Fibroblast of skin of right quadriceps (primary cell): ENCODE results near the gene CORO6.

Experiments
- DNase-seq: peaks from one replicate; pipeline ENCODE4 v3.0.0-alpha.2; 2013

CORO6 gene

DNA sequence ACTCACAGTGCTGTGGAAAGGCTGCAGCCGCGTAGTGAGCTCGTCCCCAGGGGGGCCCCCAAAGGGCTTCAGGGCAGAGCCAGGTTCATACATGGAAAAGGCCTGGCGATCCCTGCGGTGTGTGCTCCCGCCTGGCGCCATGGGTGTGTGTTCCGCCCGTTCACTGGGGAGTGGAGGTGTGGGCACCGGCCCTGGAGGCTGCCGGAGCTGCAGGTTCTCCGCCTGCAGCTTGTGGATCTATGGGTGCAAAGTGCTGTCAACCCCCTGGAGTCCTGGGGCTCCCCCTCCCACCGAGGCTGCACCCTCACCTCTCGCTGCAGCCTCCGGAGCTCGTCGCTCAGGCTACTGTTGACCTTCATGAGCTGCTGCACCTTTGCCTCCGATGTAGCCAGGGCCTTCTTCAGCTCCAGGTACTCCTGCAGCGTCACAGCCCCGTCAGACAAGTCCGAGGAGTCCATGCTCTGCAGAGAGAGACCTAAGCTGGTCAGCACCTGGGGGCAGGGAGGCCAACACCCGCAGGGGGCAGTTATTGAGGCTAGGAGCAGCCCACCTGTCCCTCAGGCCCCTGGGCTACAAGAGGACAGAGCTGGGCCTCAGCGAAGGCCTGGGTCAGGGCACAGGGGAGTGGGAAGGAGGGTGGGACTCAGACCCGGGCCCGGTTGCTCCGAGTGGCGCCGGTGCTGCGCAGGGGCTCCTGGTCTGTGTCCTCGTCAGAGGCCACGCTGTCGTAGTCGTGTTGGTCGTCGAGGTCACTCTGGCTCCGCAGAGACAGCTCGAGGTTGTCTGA is 46.3 kb downstream of the CORO6 start:
- DNase-seq: no peak

DNA sequence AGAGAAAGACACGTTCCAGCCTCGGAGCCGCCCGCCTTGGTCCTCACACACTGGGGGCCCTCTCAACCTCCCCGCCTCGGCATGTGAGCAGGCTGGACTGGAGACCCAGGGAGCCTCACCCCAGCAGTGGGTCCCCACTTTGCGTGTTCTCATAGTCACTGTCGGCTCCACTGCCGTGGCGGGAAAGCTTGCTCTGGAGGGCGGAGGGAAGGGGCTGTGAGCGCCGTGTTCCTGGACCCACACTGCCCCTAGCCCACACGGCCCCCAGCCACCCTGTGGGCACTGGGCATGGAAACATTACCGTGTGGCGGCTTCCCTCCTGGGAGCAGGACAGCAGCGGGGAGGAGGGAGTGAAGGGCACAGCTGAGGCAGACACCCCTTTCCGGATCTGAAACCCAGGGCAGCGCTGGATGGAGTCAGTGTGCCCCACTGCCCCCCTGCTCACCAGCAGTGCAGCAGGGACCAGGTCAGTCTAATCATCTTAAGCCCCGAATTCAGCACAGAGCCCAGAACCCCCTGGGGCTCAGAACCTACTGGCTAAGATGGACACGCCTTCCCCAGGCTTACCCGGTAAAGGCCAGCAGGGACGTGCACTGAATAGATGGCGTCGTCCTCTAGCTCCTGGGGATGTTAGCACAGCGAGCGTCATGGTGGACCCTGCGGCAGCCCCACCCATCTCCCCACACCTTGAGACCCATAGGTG is 47.0 kb downstream of the CORO6 start:
- no peak for DNase-seq

DNA sequence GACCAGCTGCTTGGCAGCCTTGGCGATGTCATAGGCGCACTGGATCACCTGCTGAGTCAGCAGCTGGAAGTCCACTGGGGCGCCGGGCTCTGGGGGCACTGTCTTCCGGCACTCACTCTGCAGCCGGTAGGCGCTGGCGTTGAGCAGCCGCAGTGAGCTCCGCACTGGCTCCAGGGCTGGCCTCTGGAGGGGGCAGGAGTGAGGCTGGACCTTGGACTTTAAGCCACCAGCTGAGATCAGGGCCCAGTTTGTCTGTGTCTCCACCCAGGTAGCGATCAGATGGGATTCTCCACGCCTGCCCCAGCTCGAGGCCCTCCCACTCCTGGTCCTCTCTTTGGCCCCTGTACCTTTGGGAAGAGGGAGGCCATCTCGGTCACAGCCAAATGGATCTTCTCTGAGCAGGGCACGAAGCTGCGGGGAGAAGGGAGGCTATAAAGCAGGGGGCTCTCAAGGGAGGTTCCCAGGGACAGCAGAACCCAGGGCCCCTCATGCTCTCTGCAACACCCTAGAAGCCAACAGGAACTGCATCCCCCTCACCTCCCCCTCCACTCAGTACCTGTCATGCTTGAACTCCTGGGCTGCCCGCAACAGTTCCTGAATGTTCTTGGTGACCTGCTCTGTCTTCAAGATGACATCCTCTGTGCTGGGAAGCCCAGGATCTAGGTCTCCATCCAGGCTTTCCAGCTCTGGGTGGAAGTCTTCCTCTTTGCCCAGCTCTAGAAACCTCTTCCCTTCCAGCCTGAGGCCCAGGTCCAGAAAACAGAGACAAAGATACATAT is 47.8 kb downstream of the CORO6 start:
- DNase-seq: no peak

DNA sequence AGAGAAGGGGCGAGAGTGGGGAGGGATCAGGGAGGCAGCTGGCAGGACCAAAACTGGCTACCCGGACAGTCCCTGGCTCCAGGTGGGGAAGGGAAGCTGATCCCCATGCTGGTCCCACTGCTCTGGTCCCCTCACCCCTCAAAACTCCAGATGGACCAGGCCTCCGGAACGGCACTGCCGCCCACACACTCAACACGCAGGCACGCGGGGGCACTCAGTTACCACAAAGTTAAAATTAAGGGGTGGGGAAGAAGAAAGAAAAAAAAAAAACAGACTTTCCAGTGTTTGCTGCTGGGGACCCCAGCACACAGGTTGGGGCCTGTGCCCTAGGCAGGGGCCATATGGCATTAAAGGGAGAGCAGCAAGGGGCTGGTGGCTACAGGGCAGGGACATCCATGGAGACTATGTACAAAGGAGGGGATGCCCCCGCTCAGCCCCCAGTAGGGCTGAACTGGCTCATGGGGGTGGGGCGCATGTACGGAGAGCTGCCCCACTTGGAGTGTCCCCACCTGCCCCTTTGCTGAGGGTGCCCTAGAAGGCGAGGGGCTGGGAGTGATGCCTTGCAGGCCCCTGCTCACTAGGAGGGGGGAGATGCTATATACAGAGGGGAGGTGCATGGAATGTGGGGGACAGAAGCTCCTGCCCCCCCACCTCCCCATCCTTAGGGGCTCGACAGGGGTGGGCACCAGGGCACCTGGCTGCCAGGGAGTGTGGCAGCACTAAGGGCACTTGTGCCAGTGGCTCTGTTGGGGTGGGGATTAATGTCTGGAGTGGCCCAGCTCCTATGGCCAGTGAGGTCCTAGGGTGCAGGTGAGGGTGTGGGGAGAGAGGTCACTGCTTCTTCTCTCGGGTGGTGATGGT is 48.6 kb downstream of the CORO6 start:
- no peak for DNase-seq

DNA sequence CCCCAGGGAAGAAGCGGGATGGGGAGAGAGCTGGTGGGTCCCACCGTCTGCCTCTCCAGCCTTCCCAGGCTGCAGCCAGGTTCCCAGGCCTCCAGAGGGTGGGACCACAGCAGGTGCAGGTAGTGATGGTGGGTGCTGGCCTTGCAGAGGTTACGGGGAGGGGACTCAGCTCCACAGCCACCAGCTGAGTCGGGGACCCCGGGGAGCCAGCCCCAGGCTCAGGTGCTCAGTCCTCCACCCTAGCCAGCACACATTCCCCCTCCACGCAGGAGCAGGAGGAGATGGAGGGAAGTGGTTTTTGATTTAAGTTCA is 49.2 kb downstream of the CORO6 start:
- no peak for DNase-seq

DNA sequence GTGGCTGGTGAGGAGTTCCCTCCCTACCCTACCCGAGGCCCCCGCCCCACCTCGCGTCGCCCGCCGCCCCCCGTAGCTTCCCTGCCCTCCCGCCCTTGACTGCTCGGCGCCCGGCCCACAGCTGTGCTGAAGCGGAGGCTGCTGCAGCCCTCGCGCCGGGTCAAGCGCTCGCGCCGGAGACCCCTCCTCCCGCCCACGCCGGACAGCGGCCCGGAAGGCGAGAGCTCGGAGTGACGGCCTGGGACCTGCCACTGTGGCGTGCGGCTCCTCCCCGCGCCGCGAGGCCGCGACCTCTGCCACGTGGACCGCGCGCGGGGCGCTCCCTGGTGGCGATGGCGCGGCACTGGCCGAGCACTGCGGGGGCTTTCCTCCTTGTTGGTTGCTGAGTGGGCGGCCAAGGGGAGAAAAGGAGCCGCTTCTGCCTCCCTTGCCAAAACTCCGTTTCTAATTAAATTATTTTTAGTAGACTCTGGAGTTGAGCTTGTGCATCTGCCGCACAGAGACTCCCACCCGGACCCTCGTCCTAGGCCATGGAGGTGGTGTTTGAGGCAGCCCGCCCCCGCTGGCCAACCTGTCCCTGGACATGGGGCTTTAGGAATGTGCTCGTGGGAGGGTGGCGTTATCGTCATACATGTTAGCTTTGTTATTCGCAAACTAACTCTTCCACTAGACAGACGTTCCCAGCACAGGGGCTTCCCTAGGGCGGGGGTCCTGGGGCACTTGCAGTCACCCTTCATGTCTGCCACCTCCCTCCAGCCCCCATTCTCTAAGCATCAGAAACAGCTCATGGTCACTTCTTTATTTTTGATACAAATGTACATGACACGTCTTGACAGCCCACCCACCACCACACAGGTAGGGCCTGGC is 49.8 kb downstream of the CORO6 start:
- peak; percentile 51 for DNase-seq

DNA sequence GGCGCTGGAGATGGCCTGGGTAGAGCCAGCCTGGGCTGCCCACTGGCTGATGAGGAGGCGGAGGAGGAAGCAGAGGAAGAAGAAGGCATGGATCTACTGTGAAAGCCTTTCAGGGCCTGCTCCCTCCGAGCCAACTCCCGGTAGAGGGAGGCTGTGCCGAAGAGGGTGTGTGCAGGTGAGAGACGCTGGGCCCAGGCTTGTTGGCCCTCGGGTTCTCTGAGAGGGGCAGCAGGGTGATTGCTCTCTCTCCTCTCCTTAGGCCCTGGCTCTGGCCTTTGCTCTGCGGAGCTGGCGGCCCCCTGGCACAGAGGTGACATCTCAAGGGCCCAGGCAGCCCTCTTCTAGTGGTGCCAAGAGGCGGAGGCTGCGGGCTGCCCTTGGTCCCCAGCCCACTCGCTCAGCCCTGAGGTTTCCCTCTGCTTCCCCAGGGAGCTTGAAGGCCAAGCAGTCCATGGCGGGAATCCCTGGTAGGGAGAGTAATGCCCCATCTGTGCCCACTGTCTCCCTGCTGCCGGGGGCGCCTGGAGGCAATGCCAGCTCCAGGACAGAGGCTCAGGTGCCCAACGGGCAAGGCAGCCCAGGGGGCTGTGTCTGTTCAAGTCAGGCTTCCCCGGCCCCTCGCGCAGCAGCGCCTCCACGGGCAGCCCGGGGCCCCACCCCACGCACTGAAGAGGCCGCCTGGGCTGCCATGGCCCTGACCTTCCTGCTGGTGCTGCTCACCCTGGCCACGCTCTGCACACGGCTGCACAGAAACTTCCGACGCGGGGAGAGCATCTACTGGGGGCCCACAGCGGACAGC is 50.6 kb downstream of the CORO6 start:
- DNase-seq: no peak

DNA sequence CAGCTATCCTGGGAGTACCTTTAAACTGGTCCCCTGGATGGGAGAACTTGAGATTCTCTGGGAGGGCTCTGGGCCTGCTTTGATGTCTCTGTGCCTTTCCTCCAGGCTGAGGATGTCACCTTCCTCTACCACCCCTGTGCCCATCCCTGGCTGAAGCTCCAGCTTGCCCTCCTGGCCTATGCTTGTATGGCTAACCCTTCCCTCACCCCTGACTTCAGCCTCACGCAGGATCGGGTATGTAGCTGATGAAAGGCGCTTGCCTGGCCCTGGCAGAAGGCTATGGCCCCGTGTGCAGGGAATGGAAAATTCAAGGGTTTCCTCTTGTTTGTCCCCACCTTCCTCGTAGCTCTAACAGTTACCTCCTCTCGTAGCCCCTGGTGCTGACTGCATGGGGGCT is 51.2 kb downstream of the CORO6 start:
- no peak for DNase-seq

DNA sequence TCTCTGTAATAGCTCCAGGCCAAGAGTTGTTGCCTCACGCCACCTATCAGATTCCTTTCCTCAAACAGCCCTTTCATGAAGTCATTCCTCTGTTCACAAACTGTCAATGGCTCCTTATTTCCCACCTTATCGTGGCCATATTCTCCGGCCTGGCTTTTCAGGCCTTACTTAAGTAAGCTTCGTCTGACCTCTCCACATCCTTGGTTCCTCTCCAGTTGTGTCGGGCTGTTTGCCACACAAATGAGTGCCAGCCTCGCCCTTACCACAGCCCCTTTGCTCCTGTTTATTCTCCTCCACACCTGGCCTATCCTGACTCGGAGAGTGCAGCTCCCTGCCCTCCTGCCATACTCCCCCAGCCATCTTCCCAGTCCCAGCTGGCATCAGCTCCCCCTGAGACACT is 52.2 kb downstream of the CORO6 start:
- no peak for DNase-seq

DNA sequence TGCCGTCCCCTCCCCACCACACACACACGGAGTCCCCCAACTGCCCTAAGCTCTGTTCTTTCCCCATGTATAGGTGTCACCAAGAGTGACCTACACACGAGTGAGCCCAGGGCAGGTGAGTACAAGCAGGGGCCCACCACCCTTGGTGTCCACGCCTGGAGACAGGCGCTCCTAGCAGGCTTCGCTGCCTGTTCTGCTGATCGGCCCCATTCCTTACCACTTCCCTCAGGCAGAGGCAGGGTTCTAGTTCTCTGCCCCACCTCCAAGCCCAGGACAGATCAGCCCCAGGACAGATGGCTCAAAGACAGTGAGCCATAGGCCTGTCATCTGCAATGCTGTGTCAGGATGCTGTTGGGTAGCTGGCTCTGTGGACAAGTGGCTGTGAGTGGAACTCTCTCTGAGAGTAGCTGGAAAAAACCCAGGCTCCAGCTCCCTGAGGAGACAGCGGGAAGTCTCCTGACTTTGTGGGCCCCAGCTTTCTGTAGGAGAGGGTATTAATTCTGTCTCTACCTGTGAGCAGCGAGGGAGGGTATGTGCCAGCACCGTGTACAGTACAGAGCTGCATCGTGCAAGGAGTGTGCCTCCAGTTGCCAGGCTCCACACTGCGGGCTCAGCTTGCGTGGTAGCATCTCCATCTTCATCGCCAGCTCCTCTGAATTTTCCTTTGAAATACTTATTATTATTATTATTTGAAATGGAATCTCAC is 53.3 kb downstream of the CORO6 start:
- no peak for DNase-seq

DNA sequence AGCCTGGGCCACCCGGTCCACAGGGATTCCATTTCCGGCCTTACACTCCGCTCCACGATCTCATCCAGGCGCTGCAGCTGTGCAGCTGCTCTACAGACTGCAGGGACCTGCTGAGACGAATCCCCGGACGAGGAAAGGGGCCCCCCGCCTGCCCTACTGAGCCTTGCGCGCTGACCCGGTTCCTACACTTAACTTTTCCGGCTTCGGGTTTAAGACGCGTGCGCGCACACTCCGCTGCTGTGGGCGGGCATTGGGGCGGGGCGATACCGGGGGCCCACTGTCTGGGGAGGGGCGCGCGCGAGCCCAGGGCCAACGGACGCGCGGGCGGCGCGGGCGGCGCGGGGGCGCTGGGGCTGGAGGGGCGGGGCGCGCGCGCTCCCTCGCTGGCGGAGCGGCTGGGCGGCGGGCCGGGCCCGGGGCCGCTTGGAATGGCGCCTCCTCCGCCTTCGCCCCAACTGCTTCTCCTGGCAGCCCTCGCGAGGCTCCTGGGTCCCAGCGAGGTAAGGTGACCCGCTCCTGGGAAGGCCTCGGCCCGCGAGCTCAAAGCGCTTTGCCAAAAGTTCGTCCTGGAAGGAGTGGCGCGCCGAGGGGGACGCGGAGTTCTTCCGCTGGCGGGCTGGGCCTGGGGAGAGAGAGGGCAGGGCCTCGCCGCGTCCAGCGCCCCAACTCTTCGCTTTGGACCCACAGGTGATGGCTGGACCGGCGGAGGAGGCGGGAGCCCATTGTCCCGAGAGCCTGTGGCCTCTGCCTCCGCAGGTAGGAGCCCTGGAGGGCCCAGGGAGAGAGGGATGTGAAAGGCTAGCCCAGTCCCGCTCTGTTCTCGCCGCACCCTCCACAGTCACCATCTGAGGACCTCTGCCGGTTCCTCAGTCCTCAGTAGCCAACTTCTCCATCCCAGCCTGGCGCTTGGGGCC is 54.1 kb downstream of the CORO6 start, which contains the start of gene TP53I13:
Gene TP53I13 (plus strand): TSS at position 371 of the 914 bp plus-strand sequence. CDS start 58 bp downstream, at position 429.
- peak; percentile 84 for DNase-seq

DNA sequence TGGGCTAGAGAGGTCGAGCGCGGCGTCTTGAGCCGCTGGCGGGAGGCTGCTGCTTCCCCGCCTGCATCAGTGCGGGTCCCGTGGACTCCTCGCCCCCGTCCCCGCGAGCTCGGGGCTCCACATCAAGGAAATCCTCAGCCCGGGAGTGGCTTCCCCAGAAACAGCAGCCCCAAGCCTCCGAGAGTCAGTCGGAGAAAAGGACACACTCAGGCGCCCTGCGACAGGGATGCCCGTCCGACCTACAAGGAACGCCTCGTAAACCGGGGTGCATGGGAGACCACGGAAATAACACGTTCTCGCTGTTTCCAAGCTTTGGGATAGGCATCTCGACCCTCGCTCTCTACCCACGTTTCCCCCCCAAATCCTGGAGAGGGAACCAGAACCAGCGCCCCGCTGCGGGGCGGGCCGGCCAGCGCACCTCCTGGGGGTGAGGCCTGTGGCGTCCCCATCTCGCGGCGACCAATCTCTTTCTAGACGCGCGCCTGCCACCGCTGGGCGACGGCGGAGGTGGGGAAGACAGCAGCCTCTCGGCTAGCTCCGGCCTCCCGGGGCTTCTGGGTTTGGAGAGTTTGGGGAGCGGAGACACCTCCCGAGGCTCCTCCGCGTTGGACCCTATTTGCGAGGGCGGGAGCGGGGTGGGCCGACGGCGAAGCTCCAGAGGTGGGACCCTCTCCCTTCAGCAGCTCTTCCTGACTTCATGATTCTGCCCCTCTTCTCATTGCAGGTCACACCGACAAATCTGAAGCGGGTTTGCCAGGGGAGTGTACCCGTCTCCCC is 55.0 kb downstream of the CORO6 start:
- DNase-seq: peak; percentile 57

DNA sequence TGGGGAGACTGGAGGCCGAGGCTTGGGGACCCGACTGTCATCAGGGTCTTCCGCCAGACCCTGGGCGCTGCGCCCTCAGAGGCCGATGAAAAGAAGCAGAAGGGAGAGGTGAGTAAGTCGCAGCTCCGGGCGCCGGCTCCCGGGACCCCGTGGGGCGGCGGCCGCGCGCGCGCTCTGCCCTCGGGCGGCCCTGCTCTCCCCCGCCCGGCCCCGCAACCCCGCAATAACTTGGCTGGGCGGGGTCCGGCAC is 55.5 kb downstream of the CORO6 start:
- DNase-seq: no peak

DNA sequence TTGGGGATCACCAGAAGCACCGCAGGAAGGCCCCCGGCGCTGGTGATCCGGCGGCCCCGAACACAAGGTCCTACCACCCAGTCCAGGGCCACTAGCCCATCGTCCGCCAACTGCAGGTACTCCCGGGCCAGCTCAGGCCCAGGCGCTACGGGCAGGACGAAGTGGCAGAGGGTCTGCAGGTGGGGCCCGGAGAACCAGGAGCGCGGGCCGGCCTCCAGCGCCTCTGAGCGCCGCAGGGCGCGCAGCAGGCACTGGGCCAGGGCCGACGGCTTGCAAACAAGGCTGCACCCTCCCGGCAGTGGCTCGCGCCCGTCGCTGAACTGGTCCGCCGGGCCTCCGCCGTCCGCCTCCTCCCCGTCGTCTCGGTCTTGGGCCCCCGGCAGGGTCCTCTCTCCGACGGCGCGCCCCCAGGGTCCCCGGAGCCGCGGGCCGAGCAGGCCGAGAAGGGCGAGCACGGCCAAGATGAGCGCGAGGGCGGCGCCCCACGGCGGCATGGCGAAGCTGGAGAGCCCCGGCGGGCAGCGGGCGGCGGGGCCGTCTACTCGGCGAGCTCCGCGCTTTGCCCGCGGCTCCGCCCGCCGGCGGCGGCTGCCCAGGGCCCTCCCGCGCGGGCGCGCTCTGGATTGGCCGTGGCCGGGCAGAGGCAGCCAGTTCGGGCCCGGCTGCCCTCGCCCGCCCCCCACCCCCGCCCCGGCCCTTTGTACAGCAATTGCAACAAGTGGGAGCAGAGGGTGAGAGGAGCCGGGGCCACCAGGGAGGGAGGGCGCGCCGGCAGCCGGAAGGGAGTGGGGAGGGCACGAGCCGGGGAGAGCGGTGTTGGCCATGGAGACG is 56.0 kb downstream of the CORO6 start, which contains the start of gene ABHD15:
Gene ABHD15 (minus strand): TSS at position 565 of the 831 bp plus-strand sequence. CDS start 71 bp downstream, at position 494.
- DNase-seq: peak; percentile 43

DNA sequence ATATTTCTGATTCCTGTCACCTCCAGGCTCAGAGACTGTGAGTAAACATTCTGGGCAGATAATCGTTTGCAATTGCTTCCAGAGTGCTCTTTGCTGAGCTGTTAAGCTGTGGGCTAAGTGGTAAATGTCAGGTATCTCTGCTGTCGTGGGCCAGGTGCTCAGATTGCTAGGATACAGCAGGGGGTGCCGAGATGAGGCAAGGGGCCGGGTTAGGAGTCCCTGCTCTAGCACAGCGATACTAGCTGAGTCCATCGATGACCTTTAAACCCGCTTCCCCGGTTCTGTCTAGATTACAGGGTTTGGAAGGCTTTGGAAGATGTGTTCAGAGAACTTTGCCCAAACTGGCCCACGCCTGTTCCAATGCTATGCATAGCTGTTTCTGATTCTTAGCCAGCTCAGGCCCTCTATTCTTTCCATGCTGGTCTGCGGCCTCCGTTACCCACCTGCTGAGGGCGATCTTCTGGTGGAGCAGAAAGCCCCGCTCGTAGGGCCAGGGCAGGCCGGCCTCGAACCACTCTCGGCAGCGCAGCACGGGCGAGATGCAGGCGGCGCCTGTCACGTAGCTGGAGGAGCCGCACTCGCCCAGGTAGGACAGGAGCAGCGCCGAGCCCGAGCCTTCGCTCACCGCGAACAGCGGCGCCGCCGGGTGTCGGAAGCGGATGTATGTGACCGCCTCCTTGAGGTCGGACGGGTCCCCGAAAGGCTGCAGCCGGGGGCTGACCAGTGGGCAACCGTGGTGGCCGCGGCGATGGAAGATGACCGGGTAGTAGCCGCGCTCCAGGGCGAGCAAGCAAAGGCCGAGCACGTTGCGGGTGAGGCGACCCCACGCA is 56.9 kb downstream of the CORO6 start:
- no peak for DNase-seq
